Measurements from ENCODE around the gene USP6NL.

DNA sequence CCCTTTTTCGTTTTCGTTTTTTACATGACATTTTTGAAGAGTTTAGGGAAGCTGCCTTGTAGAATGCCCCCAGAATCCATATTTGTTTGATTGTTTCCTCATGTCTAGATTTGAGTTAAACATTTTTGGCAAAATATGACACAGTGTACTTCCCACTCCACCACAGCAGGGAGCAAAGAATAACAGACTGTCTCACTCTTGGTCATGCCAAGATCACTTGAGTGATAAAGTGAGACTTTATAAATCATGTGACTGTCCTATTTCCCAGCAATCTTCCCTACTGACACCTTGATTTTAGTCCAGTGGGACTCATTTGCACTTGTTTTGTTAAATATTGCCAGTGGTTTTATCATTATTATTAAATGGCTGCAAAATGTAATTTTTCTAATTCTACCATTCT is 44.4 kb upstream of the USP6NL start:
- TF ChIP-seq MAX (IDR thresholded peaks at IDR 0.05) (no peak), CTCF (IDR thresholded peaks at IDR 0.05 in 2 of 3, conservative IDR thresholded peaks at IDR 0.05 in 1 of 3; ENCODE audit: borderline replicate concordance in 1 of 3, insufficient read depth in 1 of 3, low read depth in 2 of 3, low read length in 2 of 3) (no peak), EZH2phosphoT487 (IDR thresholded peaks at IDR 0.05; ENCODE audit: borderline replicate concordance) (no peak), POLR2AphosphoS5 (IDR thresholded peaks at IDR 0.05; ENCODE audit: low read depth, low read length) (no peak), EGR1 (IDR thresholded peaks at IDR 0.05; ENCODE audit: low read depth) (no peak), RAD21 (IDR thresholded peaks at IDR 0.05; ENCODE audit: low read depth) (no peak), POLR2A (IDR thresholded peaks at IDR 0.05; ENCODE audit: borderline replicate concordance, extremely low read depth, insufficient read depth, insufficient read length) (no peak), ZFX (IDR thresholded peaks at IDR 0.05) (no peak), ZNF274 (IDR thresholded peaks at IDR 0.05; ENCODE audit: low read depth, low read length) (no peak), SP1 (IDR thresholded peaks at IDR 0.05; ENCODE audit: low read depth) (no peak)
- TF ChIP-seq, protein P1, sequence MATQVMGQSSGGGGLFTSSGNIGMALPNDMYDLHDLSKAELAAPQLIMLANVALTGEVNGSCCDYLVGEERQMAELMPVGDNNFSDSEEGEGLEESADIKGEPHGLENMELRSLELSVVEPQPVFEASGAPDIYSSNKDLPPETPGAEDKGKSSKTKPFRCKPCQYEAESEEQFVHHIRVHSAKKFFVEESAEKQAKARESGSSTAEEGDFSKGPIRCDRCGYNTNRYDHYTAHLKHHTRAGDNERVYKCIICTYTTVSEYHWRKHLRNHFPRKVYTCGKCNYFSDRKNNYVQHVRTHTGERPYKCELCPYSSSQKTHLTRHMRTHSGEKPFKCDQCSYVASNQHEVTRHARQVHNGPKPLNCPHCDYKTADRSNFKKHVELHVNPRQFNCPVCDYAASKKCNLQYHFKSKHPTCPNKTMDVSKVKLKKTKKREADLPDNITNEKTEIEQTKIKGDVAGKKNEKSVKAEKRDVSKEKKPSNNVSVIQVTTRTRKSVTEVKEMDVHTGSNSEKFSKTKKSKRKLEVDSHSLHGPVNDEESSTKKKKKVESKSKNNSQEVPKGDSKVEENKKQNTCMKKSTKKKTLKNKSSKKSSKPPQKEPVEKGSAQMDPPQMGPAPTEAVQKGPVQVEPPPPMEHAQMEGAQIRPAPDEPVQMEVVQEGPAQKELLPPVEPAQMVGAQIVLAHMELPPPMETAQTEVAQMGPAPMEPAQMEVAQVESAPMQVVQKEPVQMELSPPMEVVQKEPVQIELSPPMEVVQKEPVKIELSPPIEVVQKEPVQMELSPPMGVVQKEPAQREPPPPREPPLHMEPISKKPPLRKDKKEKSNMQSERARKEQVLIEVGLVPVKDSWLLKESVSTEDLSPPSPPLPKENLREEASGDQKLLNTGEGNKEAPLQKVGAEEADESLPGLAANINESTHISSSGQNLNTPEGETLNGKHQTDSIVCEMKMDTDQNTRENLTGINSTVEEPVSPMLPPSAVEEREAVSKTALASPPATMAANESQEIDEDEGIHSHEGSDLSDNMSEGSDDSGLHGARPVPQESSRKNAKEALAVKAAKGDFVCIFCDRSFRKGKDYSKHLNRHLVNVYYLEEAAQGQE (IDR thresholded peaks at IDR 0.05; ENCODE audit: low read depth), result no peak
- TF ChIP-seq, protein P2, sequence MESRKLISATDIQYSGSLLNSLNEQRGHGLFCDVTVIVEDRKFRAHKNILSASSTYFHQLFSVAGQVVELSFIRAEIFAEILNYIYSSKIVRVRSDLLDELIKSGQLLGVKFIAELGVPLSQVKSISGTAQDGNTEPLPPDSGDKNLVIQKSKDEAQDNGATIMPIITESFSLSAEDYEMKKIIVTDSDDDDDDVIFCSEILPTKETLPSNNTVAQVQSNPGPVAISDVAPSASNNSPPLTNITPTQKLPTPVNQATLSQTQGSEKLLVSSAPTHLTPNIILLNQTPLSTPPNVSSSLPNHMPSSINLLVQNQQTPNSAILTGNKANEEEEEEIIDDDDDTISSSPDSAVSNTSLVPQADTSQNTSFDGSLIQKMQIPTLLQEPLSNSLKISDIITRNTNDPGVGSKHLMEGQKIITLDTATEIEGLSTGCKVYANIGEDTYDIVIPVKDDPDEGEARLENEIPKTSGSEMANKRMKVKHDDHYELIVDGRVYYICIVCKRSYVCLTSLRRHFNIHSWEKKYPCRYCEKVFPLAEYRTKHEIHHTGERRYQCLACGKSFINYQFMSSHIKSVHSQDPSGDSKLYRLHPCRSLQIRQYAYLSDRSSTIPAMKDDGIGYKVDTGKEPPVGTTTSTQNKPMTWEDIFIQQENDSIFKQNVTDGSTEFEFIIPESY (IDR thresholded peaks at IDR 0.05; ENCODE audit: extremely low read depth, insufficient replicate concordance, low read length), result no peak
